Measurements from ENCODE around the gene COX6A2. TPM values are rescaled to one million over a fixed set of nuclear protein-coding genes. Genes with fewer than 3 reads are reported as not detected.

Gene COX6A2
- total RNA-seq, 1 experiment from 2014 or later: not detected

- DNase-seq (ENCODE audit: low read depth in 1 of 2, low spot score in 2 of 2): no peak
- Histone ChIP-seq H3K9me3 (replicated peaks) (no peaks in the 10 kb centered on the region), H3K27me3 (replicated peaks) (no peaks in the 10 kb centered on the region), H3K36me3 (no peaks in the 10 kb centered on the region), H3K27ac (peak overlapping the region; percentile 31), H3K4me3 (no peak overlapping the region), H3K4me1 (replicated peaks) (peaks cover 25% of the 10 kb centered on the region)
Measured at GRCh38 chr16:31402687-31403086, 25.5 kb downstream of the COX6A2 start.

DNA sequence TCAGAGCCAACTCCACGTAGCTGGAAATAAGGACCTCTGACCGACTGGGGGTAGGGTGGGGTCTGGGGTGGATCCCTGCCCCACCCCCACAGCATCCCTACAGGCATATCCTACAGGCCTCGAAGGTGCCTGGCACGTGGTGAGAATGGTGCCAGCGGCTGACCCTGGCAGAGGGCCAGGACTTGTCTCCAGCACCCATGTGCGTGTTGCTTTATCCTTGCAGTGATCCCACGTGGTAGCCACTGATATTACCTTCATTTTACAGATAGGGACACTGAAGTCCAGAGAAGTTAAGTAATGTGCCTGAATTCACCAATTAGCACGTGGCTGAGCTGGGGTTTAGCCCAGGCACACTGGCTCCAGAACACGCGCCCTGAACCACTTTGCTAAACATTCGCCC is 26.7 kb downstream of the COX6A2 start:
- Histone ChIP-seq H3K4me3 (no peak overlapping the region), H3K27me3 (replicated peaks) (no peaks in the 10 kb centered on the region), H3K9me3 (replicated peaks) (no peaks in the 10 kb centered on the region), H3K27ac (no peak overlapping the region), H3K4me1 (replicated peaks) (peaks cover 25% of the 10 kb centered on the region), H3K36me3 (no peaks in the 10 kb centered on the region)
- DNase-seq (ENCODE audit: low read depth in 1 of 2, low spot score in 2 of 2): no peak

DNA sequence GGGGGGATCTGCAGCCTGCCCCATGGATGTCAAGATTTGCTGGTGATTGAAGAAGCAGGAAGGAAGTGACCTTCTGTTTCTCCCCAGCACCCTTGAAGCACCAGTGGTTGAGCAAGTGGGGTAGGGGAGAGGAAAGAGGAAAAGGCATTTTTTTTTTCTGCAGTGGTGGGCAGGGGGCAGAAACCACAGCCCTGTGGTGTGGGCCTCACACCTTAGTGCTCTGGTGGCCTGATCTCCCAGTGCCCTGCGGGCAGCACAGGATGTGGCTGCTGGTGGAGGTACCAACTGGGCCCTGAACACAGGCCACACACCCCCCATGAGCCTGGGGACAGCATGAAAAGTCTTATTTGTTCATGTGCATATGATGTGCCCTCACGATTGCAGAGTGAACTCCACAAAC is 28.0 kb downstream of the COX6A2 start:
- H3K9me3 ChIP-seq (replicated peaks): no peaks in the 10 kb centered on the region
- peaks cover 25% of the 10 kb centered on the region for H3K4me1 ChIP-seq (replicated peaks)
- no peak overlapping the region for H3K27ac ChIP-seq
- DNase-seq (ENCODE audit: low read depth in 1 of 2, low spot score in 2 of 2): no peak
- no peaks in the 10 kb centered on the region for H3K27me3 ChIP-seq (replicated peaks)
- no peak overlapping the region for H3K4me3 ChIP-seq
- no peaks in the 10 kb centered on the region for H3K36me3 ChIP-seq

DNA sequence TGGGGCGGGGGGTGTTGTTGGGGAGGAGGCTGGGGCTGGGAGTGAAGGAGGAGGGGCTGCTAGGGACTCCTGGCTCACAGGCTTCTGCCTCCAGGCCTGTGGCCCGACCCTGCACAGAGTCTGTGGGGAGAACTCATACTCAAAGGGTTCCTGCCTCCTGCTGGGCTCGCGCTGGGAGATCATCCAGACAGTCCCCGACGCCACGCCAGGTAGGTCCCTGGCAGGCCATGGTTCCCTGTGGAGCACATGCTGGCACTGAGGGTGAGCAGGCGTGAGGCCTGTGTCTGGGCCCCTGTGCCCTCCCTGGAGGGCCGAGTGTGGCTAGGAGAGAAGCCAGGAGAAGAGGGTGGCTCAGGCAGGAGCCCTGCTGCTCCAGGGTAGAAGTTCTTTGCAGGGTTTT is 30.5 kb downstream of the COX6A2 start:
- Histone ChIP-seq H3K27me3 (replicated peaks) (0 out of 2 replicates have a peak, but pooled peaks cover under 1% of the 10 kb centered on the region), H3K4me3 (no peak overlapping the region), H3K27ac (no peak overlapping the region), H3K9me3 (replicated peaks) (no peaks in the 10 kb centered on the region), H3K4me1 (replicated peaks) (peaks cover 4% of the 10 kb centered on the region; the same call in 1 of the 2 replicates), H3K36me3 (no peaks in the 10 kb centered on the region)
- DNase-seq (ENCODE audit: low read depth in 1 of 2, low spot score in 2 of 2): no peak

DNA sequence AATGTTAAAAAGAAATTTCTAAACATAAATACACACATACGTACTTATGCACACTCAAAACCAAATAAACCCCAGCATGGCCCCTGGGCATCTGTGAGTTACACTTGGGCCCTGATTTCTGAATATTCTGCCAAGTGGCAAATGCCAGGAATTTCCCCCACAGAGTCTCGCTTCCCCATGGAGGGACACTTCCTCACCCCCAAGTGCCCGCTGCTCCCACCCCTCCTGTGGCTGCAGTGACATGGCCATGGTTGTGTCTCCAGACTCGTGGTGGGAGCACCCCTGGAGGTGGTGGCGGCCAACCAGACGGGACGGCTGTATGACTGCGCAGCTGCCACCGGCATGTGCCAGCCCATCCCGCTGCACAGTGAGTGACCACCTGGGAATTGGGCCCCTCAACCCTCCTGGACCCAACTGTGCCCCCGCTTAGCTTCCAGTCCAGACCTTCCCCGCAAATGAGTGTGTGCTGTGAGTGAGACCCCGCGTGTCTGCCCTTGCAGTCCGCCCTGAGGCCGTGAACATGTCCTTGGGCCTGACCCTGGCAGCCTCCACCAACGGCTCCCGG is 31.0 kb downstream of the COX6A2 start:
- Histone ChIP-seq H3K27ac (no peak overlapping the region), H3K9me3 (replicated peaks) (no peaks in the 10 kb centered on the region), H3K27me3 (replicated peaks) (0 out of 2 replicates have a peak, but pooled peaks cover 4% of the 10 kb centered on the region), H3K4me1 (replicated peaks) (no peaks in the 10 kb centered on the region), H3K36me3 (no peaks in the 10 kb centered on the region), H3K4me3 (no peak overlapping the region)
- DNase-seq (ENCODE audit: low read depth in 1 of 2, low spot score in 2 of 2): no peak

DNA sequence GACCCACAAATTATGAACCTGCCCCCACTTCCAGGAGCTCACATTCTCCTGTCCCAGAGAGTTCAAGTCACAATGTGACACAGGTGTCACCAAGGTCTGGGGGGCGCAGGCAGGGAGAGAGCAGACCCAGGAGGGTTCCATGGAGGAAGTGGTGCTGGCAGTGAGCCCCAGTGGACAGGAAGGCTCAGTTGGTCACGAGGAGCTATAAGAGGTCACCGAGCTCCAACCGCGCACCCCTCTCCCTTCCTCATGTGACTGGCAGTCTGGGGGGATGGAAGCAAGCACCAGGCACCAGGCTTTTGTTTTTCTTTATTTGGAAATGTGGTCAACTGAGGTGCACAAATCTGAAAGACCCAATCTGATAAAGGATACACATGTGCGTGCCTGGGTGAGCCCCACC is 32.5 kb downstream of the COX6A2 start:
- H3K27ac ChIP-seq: no peak overlapping the region
- H3K9me3 ChIP-seq (replicated peaks): no peaks in the 10 kb centered on the region
- DNase-seq (ENCODE audit: low read depth in 1 of 2, low spot score in 2 of 2): no peak
- no peak overlapping the region for H3K4me3 ChIP-seq
- H3K4me1 ChIP-seq (replicated peaks): no peaks in the 10 kb centered on the region
- 0 out of 2 replicates have a peak, but pooled peaks cover 4% of the 10 kb centered on the region for H3K27me3 ChIP-seq (replicated peaks)
- no peaks in the 10 kb centered on the region for H3K36me3 ChIP-seq

- no peak for DNase-seq (ENCODE audit: low read depth in 1 of 2, low spot score in 2 of 2)
- H3K27me3 ChIP-seq (replicated peaks): peaks cover 18% of the 10 kb centered on the region
- no peaks in the 10 kb centered on the region for H3K9me3 ChIP-seq (replicated peaks)
- H3K4me1 ChIP-seq (replicated peaks): no peaks in the 10 kb centered on the region
- no peak within 1 kb of the TSS for H3K27ac ChIP-seq
- H3K4me3 ChIP-seq: no peak within 1 kb of the TSS
- no peaks in the 10 kb centered on the region for H3K36me3 ChIP-seq
Measured at GRCh38 chr16:31393056-31393455, 35.1 kb downstream of the COX6A2 start, which contains the start of gene ITGAD. Gene ITGAD (plus strand): TSS chr16:31393335. CDS start chr16:31393361, 26 bp downstream.

- no peak for DNase-seq (ENCODE audit: low read depth in 1 of 2, low spot score in 2 of 2)
- H3K36me3 ChIP-seq: no peaks in the 10 kb centered on the region
- H3K27ac ChIP-seq: no peak overlapping the region
- 0 out of 2 replicates have a peak, but pooled peaks cover 4% of the 10 kb centered on the region for H3K4me1 ChIP-seq (replicated peaks)
- no peaks in the 10 kb centered on the region for H3K9me3 ChIP-seq (replicated peaks)
- no peak overlapping the region for H3K4me3 ChIP-seq
- H3K27me3 ChIP-seq (replicated peaks): peaks cover 18% of the 10 kb centered on the region
Measured at GRCh38 chr16:31390504-31391041, 37.6 kb downstream of the COX6A2 start.

GRCh38 chr16:31388535-31388934 is 39.6 kb downstream of the COX6A2 start:
- Histone ChIP-seq H3K27me3 (replicated peaks) (peaks cover 18% of the 10 kb centered on the region), H3K4me3 (no peak overlapping the region)
- no peak for DNase-seq (ENCODE audit: low read depth in 1 of 2, low spot score in 2 of 2)

DNA sequence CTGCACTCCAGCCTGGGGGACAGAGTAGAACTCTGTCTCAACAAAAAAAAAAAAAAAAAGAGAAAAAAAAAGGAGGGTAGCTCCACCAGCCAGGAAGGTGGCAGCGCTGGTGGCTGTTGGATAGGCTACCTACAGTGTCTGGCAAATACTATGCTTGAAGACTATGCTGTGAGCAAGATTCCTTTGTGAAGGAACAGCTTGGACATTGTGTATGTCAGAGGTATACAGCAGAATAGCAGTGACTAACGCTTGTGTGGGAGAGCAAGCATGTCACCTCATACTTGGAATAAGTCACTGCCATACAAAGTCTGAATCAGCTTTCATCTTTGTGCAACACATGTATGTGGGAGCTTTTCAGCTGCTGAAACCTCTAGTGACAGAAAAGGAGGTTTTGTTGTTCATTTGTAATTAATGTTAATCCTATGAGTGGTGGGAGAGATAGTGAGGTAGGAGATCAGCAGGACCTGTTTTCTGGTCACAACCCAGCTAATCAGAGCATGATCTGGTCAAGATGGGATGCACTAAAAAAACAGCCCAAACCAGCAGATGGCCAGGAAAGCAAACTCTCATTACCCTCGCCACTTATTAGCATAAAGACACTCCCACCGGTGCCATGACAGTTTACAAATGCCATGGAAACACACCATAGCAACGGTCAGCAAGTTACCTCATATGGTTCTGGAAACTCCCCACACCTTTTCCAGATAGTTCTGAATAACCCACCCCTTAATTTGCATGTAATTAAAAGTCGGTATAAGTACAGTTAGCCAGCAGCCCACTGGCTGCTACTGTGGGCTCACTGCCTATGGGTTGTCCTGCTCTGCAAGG is 41.8 kb downstream of the COX6A2 start:
- no peak overlapping the region for H3K27ac ChIP-seq
- peak in 1 of 2 experiments; percentile 14 for DNase-seq (ENCODE audit: low read depth in 1 of 2, low spot score in 2 of 2)

More at GRCh38 chr16:31388535-31388934, 39.6 kb downstream of the COX6A2 start:
- no peaks in the 10 kb centered on the region for H3K36me3 ChIP-seq
- 0 out of 2 replicates have a peak, but pooled peaks cover 4% of the 10 kb centered on the region for H3K4me1 ChIP-seq (replicated peaks)
- H3K9me3 ChIP-seq (replicated peaks): no peaks in the 10 kb centered on the region
- no peak overlapping the region for H3K27ac ChIP-seq

DNA sequence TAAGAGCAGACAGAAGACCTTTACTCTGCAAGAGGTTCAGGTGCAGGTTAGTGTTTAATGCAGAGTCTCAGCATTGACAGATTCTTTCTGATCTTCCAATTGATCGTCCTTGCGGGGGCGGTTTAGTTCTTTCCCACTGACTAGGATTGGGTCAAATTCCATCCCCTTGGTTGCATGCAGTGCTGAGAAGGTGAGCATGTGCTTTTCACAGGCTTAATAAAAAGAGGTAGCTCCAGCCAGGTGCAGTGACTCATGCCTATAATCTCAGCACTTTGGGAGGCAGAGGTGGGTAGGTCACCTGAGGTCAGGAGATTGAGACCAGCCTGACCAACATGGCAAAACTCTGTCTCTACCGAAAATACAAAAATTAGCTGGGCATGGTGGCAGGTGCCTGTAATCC is 42.5 kb downstream of the COX6A2 start:
- peaks cover 15% of the 10 kb centered on the region for H3K27me3 ChIP-seq (replicated peaks)
- H3K27ac ChIP-seq: no peak overlapping the region
- 0 out of 2 replicates have a peak, but pooled peaks cover 4% of the 10 kb centered on the region for H3K4me1 ChIP-seq (replicated peaks)
- H3K4me3 ChIP-seq: no peak overlapping the region
- no peaks in the 10 kb centered on the region for H3K36me3 ChIP-seq
- H3K9me3 ChIP-seq (replicated peaks): no peaks in the 10 kb centered on the region
- DNase-seq (ENCODE audit: low read depth in 1 of 2, low spot score in 2 of 2): no peak

More for the DNA sequence above, 41.8 kb downstream of the COX6A2 start:
- Histone ChIP-seq H3K9me3 (replicated peaks) (no peaks in the 10 kb centered on the region), H3K4me3 (no peak overlapping the region), H3K4me1 (replicated peaks) (0 out of 2 replicates have a peak, but pooled peaks cover 4% of the 10 kb centered on the region), H3K27me3 (replicated peaks) (peaks cover 15% of the 10 kb centered on the region), H3K36me3 (no peaks in the 10 kb centered on the region)

- Histone ChIP-seq H3K36me3 (no peaks in the 10 kb centered on the region), H3K4me3 (no peak overlapping the region), H3K4me1 (replicated peaks) (0 out of 2 replicates have a peak, but pooled peaks cover 4% of the 10 kb centered on the region), H3K27me3 (replicated peaks) (no peaks in the 10 kb centered on the region; the same call in none of the 2 replicates), H3K27ac (no peak overlapping the region), H3K9me3 (replicated peaks) (no peaks in the 10 kb centered on the region)
- DNase-seq (ENCODE audit: low read depth in 1 of 2, low spot score in 2 of 2): peak in 1 of 2 experiments; percentile 24
Measured at GRCh38 chr16:31382485-31383161, 45.5 kb downstream of the COX6A2 start.

DNA sequence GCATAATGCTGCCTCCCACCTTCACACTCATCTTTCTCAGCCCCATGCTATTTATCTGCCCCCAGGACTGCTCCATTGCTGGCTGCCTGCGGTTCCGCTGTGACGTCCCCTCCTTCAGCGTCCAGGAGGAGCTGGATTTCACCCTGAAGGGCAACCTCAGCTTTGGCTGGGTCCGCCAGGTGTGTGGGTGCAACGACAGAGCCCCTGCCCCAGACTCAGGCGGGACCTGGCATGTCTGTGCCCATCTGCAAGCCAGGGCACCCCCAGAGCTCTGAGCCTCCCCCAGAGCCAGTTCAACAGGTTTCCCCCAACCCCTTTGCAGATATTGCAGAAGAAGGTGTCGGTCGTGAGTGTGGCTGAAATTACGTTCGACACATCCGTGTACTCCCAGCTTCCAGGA is 48.0 kb downstream of the COX6A2 start:
- Histone ChIP-seq H3K36me3 (no peaks in the 10 kb centered on the region), H3K4me3 (no peak overlapping the region), H3K4me1 (replicated peaks) (no peaks in the 10 kb centered on the region), H3K27ac (no peak overlapping the region), H3K27me3 (replicated peaks) (peaks cover 7% of the 10 kb centered on the region), H3K9me3 (replicated peaks) (no peaks in the 10 kb centered on the region)
- no peak for DNase-seq (ENCODE audit: low read depth in 1 of 2, low spot score in 2 of 2)
